H1 (cell line): ENCODE results near the gene CELF3. TPM values are rescaled to one million over a fixed set of nuclear protein-coding genes. Genes with fewer than 3 reads are reported as not detected.

Source experiments
- ATF2 ChIP-seq: IDR thresholded peaks from 2 replicates; pipeline ENCODE4 v1.6.1; 2012; ENCODE audit warnings: low read length, inconsistent platforms
- CHD7 ChIP-seq: fragments of 300-600 bp; sonication (generic); IDR thresholded peaks from 2 replicates; pipeline ENCODE4 v1.7.1; 2012; ENCODE audit warnings: low read length, moderate library complexity, mild to moderate bottlenecking, inconsistent platforms; ENCODE audit not compliant: insufficient replicate concordance
- POLR2AphosphoS5 ChIP-seq: IDR thresholded peaks from 2 replicates; pipeline ENCODE4 v1.6.1; 2011; ENCODE audit warnings: low read depth, low read length
- polyA plus RNA-seq, 7 experiments: library from polyadenylated mRNA; depleted of rRNA in 3 of 7; stranded (reverse) in 5 of 7; unstranded in 2 of 7; fragments of >200 nt in 5 of 7; fragments of 200-250 nt in 2 of 7; gene quantifications; 1 replicate in 5 of 7; 2 replicates in 1 of 7; 4 replicates in 1 of 7; pipeline versions ENCODE4 v1.2.1 to v1.2.3, GENCODE V29; 2011 to 2013; ENCODE audit warnings: missing spikeins in 2 of 7, mixed read lengths in 2 of 7
- total RNA-seq: library from RNA; stranded (reverse); fragmentation: NEBNext Ultra II Directional; extraction: Animal tissue kit (Norgen Biotek cat#: 25700); gene quantifications from 2 replicates; pipeline ENCODE4 v1.2.1, GENCODE V29; 2021

Gene CELF3
- total and polyA plus RNA-seq, 2 of the 8 experiments (the other 6 are each of a cell fraction or from before 2014, with no cell fraction given) = 0.34 to 1.2 TPM

- TF ChIP-seq CHD7 = no peak
- no peak for TF ChIP-seq POLR2AphosphoS5
- no peak for TF ChIP-seq ATF2
Observed at GRCh38 chr1:151704246-151704645, 12.4 kb downstream of the CELF3 start (continued).
